GM21576 (cell line): ENCODE results near the gene GJA4.

Source experiments
- ATAC-seq: cut with Tn5 transposase; IDR thresholded peaks from one replicate; pipeline ENCODE4 v1.9.1; 2021; ENCODE audit warnings: mild to moderate bottlenecking, moderate library complexity; ENCODE audit not compliant: unreplicated experiment

GJA4 gene

GRCh38 chr1:34792868-34793727 lies at the start of gene GJA4:
GJA4 (plus strand) TSS chr1:34792999; CDS start chr1:34794214, 1,215 bp downstream.
- ATAC-seq = no peak

DNA sequence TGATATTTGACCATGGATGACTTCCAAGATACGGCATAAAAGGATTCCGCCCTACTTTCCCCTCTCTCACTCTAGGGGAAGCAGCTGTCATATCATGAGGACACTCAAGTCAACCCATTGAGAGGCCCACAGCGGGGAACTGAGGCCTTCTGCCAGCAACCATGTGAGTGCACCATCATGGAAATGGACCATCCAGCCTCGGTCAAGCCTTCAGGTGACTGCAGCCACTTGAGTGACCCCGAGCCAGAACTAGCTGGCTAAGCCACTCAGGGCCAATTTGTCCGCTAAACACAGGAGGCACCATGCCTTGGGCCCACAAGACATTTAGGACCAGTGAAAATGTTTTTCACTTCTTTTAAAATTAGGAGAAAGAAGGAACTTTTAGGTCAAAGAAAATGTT lies 49.0 kb upstream of the GJA4 start:
- no peak for ATAC-seq

- ATAC-seq = no peak
Measured at GRCh38 chr1:34744851-34745250, 47.9 kb upstream of the GJA4 start.

DNA sequence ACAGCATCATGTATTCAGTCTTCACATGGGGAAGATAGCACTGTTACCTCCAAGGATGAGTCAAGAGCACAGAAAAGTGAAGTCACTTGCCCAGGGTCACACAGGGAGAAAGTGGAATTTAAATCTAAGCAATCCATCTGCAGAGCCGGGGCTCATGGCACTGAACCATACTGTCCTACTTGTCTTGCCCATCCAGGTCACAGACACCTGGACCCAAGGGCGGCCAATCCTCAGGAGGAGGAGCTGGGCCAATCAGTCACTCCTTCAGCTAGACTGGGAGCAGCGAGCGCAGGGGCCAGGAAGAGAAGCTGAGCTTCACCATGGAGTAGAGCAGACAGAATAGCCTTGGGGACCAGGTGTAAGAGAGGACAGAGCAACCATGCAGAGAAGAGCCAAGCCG lies 47.1 kb upstream of the GJA4 start:
- no peak for ATAC-seq

- no peak for ATAC-seq
Measured at GRCh38 chr1:34746101-34746500, 46.7 kb upstream of the GJA4 start.

- no peak for ATAC-seq
Measured at GRCh38 chr1:34746785-34747637, 45.8 kb upstream of the GJA4 start.

DNA sequence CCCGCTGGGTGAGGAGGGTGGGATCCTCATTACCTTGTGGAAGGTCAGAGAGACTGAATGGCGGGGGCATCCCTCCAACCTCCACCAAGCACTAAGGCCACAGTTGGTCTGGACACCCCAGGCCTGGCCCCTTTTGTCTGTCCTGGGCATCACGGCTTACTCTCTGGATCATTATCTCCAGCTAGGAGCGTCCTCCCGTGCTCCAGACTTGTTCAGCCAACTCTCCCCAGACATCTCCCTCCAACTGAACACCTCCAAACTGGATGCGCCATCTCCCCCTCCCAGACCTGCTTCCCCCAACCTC lies 45.2 kb upstream of the GJA4 start:
- no peak for ATAC-seq

DNA sequence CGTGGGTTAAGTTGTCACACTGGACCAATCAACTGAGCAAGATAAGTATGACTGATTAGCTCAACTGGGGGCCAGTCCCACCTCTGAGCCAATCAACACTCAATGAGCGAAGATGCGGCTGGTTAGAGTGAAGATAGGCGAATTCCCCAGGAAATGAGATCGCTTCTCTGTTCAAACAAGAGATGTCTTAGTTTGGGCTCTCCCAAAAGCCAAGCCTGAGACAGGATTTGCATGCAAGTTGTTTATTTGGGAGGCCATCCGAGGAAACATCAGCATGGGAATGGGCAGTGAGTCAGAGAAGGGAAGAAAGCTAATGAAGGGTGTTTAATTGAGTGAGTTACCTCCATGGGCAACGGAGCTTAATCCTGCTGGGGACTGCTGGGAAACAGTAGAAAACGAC lies 42.8 kb upstream of the GJA4 start:
- no peak for ATAC-seq

DNA sequence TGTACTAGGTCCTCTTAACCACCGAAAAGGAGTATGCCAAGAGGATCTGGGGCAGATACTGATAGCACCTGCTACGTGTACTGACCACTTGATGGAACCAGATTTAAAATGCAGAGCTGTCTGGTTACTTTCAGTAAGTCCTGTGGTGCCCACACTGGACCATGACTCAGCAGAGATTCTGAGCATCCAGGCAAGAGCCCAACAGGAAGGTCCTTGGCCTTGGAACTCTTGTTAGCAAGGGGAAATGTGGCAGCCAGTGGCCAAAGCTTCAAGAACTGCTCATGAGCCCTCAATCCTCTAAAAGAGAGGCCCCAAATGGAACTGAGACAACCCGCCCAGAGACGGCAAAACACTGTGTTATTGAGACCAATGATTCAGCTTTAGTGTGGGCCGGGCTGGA lies 42.2 kb upstream of the GJA4 start:
- ATAC-seq = no peak

DNA sequence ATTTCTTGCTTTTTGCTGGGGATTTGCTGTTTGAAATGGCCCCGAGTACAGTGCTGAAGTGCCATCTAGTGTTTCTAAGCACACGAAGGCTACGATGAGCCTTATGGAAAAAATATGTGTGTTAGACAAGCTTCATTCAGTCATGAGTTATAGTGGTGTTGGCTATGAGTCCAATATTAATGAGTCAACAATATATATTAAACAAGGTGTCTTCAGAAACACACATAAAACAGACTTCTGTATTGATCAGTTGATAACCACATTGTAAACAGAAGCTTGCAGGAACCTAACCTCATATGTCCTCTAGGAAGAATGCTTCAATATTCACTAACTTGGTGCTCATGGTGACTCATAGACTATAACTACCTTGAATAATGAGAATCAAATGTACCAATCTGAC lies 39.6 kb upstream of the GJA4 start:
- ATAC-seq = no peak

DNA sequence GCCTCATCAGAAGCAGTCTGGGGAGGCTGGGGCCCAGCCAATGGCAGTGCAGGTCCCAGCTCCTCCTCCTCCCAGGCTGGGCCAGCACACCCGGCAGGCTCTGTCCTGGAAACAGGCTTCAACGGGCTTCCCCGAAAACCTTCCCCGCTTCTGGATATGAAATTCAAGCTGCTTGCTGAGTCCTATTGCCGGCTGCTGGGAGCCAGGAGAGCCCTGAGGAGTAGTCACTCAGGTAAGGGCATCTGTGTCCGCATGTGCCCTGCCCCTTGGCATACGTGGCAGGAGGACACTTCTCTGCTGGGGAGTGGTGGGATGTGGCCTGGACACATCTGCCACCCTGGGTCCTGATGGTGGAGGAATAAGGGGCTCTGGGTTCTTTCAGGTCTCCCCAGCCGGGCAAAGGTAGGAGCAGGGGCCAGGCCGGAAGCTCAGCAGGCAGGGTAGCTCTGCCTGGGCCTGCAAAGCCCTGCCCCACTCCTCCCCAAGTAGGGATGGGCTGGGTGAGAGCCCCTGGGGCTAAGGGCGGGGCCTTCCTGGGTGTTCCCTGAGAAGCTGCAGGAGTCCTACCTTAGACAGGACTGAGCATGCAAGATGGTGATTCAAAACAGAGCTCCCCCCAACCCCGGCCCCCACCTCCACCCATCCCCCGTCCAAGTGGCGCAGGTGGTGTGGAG lies 37.7 kb upstream of the GJA4 start, which contains the start of gene GJB5:
Gene GJB5 (plus strand): TSS at position 84 of the 674 bp plus-strand sequence. CDS start 2,284 bp downstream, outside the sequence.
- no peak for ATAC-seq

- ATAC-seq = no peak
Measured at GRCh38 chr1:34755961-34756360, 36.8 kb upstream of the GJA4 start.

DNA sequence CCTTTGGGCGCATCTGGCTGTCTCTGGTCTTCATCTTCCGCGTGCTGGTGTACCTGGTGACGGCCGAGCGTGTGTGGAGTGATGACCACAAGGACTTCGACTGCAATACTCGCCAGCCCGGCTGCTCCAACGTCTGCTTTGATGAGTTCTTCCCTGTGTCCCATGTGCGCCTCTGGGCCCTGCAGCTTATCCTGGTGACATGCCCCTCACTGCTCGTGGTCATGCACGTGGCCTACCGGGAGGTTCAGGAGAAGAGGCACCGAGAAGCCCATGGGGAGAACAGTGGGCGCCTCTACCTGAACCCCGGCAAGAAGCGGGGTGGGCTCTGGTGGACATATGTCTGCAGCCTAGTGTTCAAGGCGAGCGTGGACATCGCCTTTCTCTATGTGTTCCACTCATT lies 35.4 kb upstream of the GJA4 start:
- ATAC-seq = no peak

GRCh38 chr1:34758751-34759150 lies 34.0 kb upstream of the GJA4 start:
- ATAC-seq = no peak

- no peak for ATAC-seq
Measured at GRCh38 chr1:34759503-34760357, 33.1 kb upstream of the GJA4 start, which contains the start of gene GJB4. GJB4 (plus strand) TSS chr1:34759740; CDS start chr1:34761255, 1,515 bp downstream.

- no peak for ATAC-seq
Measured at GRCh38 chr1:34761176-34761761, 31.5 kb upstream of the GJA4 start.

DNA sequence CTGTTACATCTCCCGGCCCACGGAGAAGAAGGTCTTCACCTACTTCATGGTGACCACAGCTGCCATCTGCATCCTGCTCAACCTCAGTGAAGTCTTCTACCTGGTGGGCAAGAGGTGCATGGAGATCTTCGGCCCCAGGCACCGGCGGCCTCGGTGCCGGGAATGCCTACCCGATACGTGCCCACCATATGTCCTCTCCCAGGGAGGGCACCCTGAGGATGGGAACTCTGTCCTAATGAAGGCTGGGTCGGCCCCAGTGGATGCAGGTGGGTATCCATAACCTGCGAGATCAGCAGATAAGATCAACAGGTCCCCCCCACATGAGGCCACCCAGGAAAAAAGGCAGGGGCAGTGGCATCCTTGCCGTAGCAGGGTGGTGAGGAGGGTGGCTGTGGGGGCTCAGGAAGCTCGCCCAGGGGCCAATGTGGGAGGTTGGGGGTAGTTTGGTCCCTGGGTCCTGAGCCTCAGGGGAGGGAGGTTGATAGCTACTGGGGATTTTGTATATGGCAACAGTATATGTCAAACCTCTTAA lies 31.0 kb upstream of the GJA4 start:
- ATAC-seq = no peak

GRCh38 chr1:34762474-34763141 lies 30.2 kb upstream of the GJA4 start:
- no peak for ATAC-seq

DNA sequence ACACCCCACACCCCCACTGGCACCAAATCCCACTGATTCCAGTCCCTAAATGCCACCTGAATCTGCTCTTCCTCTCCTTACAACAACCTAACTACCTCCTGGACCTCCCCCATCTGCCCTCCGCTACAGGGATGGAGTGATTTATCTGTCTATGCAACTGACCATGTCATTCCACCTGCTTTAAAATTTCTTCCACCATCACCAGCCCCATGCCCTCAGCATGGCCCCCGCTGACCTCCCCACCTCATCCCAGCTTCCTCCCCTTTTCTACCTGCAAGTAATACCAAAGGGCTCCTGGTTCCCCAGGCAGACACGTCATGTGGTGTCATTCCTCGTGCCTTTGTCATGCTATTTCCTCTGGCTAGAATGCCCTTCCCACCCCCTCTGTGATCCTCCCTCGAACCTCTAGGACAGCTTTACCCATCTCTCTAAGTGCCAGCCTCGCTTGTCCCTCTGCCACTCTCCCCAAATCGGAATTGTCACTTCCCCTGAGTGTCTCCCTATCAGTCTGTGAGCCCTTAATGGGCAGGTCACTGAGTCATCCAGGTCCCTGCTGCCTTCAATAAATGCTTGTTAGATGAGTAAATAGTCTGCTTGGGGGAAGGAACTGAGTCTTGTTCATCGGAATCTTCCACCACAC lies 29.5 kb upstream of the GJA4 start:
- ATAC-seq = no peak
